ENCODE data around the gene PCNP. TPM values are rescaled to one million over a fixed set of nuclear protein-coding genes. Genes with fewer than 3 reads are reported as not detected.
"Not testable (repeated sequence)": the region's sequence is repeated elsewhere in the genome, so short reads cannot be mapped to it uniquely, and the experiment has no call there.

Gene PCNP
- polyA plus RNA-seq, 1 of the 3 experiments (the other 2 are of a cell fraction): 45.8 TPM

DNA sequence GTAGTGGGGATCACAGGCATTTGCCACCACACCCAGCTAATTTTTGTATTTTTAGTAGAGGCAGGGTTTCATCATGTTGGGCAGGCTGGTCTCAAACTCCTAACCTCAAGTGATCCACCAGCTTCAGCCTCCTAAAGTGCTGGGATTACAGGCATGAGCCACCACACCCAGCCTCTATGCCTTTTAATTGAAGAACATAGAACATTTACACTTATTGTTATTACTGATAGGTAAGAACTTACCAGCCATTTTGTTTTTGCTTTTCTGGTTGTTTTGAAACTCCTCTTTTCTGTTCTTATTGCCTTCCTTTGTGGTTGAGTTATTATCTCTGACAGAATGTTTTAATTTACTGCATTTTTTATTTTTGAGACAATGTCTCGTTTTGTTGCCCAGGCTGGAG, 29.2 kb downstream of the PCNP start:
- Histone ChIP-seq H3K79me2 (ENCODE audit: insufficient read depth) (no peaks in the 10 kb centered on the region), H3K9me3 (no peaks in the 10 kb centered on the region), H3K9ac (no peak overlapping the region), H3K27me3 (ENCODE audit: insufficient read depth) (no peaks in the 10 kb centered on the region), H3K4me1 (ENCODE audit: control insufficient read depth in 1 of 2, insufficient read depth in 2 of 2, low read depth in 1 of 2, low read length in 1 of 2) (no peaks in the 10 kb centered on the region), H3K27ac (ENCODE audit: low read depth in 2 of 2, low read length in 1 of 2) (no peak overlapping the region), H3K4me2 (no peak overlapping the region), H3K36me3 (replicated peaks in 1 of 2; ENCODE audit: control insufficient read depth in 1 of 2, insufficient read depth in 2 of 2, low read length in 1 of 2) (peaks cover 0 to 7% of the 10 kb centered on the region in 2 experiments), H2AFZ (ENCODE audit: low read depth) (no peak overlapping the region), H3K9me2 (no peaks in the 10 kb centered on the region), H4K20me1 (ENCODE audit: insufficient read depth) (no peaks in the 10 kb centered on the region), H3F3A (replicated peaks; ENCODE audit: insufficient read depth) (peaks cover 7% of the 10 kb centered on the region), H3K4me3 (ENCODE audit: low read depth in 2 of 2, low read length in 1 of 2) (no peak overlapping the region)
- TF ChIP-seq MXI1 (IDR thresholded peaks at IDR 0.05; ENCODE audit: low read depth, low read length): no peak
- TF ChIP-seq REST (IDR thresholded peaks at IDR 0.05; ENCODE audit: low read depth, low read length): no peak
- no peak for TF ChIP-seq SIN3A (IDR thresholded peaks at IDR 0.05; ENCODE audit: borderline replicate concordance, low read depth, low read length)
- TF ChIP-seq, protein P1, sequence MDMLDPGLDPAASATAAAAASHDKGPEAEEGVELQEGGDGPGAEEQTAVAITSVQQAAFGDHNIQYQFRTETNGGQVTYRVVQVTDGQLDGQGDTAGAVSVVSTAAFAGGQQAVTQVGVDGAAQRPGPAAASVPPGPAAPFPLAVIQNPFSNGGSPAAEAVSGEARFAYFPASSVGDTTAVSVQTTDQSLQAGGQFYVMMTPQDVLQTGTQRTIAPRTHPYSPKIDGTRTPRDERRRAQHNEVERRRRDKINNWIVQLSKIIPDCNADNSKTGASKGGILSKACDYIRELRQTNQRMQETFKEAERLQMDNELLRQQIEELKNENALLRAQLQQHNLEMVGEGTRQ (IDR thresholded peaks at IDR 0.05; ENCODE audit: borderline replicate concordance, low read depth, low read length): no peak
- no peak for TF ChIP-seq FOXJ3 (CRISPR knock-in tag; IDR thresholded peaks at IDR 0.05)
- no peak for TF ChIP-seq YY1 (IDR thresholded peaks at IDR 0.05; ENCODE audit: low read depth)
- no peak for TF ChIP-seq CHD2 (IDR thresholded peaks at IDR 0.05; ENCODE audit: low read length, partially characterized antibody)
- TF ChIP-seq, protein P2, sequence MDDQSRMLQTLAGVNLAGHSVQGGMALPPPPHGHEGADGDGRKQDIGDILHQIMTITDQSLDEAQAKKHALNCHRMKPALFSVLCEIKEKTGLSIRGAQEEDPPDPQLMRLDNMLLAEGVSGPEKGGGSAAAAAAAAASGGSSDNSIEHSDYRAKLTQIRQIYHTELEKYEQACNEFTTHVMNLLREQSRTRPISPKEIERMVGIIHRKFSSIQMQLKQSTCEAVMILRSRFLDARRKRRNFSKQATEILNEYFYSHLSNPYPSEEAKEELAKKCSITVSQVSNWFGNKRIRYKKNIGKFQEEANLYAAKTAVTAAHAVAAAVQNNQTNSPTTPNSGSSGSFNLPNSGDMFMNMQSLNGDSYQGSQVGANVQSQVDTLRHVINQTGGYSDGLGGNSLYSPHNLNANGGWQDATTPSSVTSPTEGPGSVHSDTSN (IDR thresholded peaks at IDR 0.05): no peak
- TF ChIP-seq, protein P3, sequence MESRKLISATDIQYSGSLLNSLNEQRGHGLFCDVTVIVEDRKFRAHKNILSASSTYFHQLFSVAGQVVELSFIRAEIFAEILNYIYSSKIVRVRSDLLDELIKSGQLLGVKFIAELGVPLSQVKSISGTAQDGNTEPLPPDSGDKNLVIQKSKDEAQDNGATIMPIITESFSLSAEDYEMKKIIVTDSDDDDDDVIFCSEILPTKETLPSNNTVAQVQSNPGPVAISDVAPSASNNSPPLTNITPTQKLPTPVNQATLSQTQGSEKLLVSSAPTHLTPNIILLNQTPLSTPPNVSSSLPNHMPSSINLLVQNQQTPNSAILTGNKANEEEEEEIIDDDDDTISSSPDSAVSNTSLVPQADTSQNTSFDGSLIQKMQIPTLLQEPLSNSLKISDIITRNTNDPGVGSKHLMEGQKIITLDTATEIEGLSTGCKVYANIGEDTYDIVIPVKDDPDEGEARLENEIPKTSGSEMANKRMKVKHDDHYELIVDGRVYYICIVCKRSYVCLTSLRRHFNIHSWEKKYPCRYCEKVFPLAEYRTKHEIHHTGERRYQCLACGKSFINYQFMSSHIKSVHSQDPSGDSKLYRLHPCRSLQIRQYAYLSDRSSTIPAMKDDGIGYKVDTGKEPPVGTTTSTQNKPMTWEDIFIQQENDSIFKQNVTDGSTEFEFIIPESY (IDR thresholded peaks at IDR 0.05; ENCODE audit: borderline replicate concordance, low read depth): no peak
- DNase-seq: no peak
- CTCF ChIA-PET: no interaction called here
- 91% methylated on average over 1 of the region's 1 CpG for WGBS (ENCODE audit: low lambda C conversion rate)
- POLR2A ChIA-PET: no interaction called here

- H4K20me1 ChIP-seq (ENCODE audit: insufficient read depth); DNase-seq; H2AFZ ChIP-seq (ENCODE audit: low read depth); H3K27me3 ChIP-seq (ENCODE audit: insufficient read depth); H3K4me3 ChIP-seq (ENCODE audit: low read depth in 2 of 2, low read length in 1 of 2); H3F3A ChIP-seq (replicated peaks; ENCODE audit: insufficient read depth); H3K4me2 ChIP-seq; CTCF ChIA-PET; H3K79me2 ChIP-seq (ENCODE audit: insufficient read depth); POLR2A ChIA-PET; H3K4me1 ChIP-seq (ENCODE audit: control insufficient read depth in 1 of 2, insufficient read depth in 2 of 2, low read depth in 1 of 2, low read length in 1 of 2); H3K27ac ChIP-seq (ENCODE audit: low read depth in 2 of 2, low read length in 1 of 2); H3K9me3 ChIP-seq; H3K9ac ChIP-seq; H3K36me3 ChIP-seq (replicated peaks in 1 of 2; ENCODE audit: control insufficient read depth in 1 of 2, insufficient read depth in 2 of 2, low read length in 1 of 2); H3K9me2 ChIP-seq: not testable (repeated sequence)
- WGBS (ENCODE audit: low lambda C conversion rate): 78% methylated on average over 10 of the region's 10 CpGs
These were observed 31.4 kb downstream of the PCNP start for GRCh38 chr3:101605398-101605797.
